GM18498 (cell line): ENCODE measurements around the gene CARD8.

Source experiments
- ATAC-seq: cut with Tn5 transposase; IDR thresholded peaks from one replicate; pipeline ENCODE4 v1.9.1; 2021; ENCODE audit warnings: mild to moderate bottlenecking, moderate library complexity; ENCODE audit not compliant: unreplicated experiment

Gene CARD8

DNA sequence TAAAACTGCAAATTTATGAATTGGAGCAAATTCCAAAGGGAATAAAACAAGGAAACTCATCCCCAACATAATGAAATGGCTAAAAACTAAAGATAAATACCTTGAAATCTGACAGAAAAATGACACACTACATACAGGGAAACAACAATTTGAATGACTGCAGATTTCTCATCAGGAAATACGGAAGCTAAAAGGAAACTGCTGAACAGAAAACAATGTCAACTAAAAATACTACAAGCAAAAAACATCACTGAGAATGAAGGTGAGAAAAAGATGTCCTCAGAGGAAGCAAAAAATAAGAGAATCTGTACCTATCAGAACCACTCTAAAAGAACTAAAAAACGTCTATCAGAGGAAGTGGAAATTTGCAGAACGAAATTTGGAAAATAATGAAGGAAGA is 45.7 kb downstream of the CARD8 start:
- ATAC-seq, result no peak

DNA sequence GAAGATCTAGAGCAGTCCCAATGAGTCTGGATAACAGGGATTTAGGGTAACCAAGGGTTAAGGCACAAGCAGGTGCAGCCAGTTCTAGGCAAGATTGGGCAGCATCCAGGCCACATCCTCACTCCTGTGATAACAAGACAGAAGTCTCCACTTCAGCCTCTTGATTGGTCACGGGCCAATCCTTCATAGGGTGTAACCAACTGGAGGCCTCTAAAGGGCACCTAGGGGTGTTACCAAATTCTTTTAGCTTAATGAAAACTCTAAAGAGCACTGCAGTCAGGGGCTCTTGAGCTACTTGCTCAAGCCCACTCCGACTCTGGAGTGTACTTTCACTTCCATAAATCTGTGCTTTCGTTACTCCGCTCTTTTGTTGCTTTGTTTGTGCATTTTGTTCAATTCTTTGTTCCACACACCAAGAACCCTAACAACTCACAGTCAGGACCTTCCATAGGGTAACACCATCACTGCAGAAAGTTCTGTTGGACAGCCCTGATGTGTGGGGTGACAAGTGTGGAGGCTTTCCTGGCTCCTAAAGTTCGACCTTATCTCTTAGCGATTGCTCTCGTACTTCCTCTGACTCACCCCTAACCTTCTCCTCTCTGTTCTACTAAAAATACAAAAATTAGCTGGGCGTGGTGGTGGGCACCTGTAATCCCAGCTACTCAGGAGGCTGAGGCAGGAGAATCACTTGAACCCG is 49.2 kb downstream of the CARD8 start:
- no peak for ATAC-seq

DNA sequence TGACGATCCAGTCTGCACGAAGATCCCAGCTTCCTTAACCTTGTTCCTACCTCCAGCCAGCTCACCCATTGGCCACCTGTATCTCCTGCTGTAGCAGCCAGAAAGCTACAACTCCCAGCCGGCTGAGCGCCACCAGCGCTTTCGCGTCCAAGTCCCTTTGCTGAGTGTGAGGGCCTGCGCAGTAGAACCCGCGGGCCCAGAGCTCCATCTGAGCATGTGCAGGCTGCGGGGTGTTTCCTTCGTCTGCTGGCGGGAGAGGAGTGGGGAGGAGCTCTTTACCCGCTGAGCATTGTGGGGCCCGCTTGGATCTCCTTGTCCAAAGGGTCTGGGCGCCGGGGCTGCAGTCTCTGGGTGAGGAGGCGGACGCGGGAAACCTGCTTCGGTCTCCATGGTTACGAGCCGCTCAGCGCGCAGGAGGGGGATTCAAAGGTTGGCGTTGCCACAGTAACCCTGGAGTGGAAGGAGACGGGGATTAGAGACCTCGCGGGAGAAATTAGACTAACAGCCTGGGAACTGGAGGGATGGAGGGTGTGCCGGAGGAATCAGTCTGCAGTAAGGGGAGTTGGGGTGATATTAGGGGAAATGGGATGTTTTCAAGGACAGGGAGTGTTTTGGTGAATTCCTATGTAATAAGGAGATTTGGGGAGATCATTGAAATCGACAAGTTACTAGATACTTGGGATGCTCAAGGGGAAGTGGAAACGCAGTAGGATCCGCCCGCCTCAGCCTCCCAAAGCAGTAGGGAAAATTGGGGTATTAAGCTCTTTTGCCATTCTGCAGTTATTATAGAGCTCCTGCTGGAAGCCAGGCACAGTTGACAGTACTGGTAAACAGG is 51.7 kb downstream of the CARD8 start:
- peak; percentile 93 for ATAC-seq

DNA sequence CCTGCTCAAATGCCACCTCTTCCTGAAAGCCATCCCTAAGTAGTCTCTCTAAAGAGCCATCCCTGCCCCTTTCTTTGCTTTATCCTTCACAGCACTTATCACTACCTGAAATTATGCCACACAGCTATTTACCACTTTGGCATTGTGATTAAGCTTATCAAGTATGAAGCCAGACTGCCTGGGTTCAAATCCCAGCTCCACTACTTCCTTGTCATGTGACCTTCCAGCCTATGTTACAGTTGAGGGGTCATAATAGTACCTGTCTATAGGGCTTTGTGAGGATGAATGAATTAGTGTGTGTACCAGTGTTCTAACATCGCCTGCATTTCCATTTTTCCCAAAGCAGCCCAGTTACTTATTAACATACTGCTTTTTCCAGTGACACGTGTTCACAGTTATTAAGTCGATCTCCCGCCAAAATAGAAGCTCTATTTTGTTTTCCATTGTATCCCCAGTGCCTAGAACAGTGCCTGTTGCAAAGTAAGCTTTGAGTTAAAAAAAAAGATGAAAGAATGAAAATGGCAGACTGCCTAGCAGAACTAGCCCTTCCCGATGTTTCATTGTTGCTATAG is 52.4 kb downstream of the CARD8 start:
- ATAC-seq, result no peak

DNA sequence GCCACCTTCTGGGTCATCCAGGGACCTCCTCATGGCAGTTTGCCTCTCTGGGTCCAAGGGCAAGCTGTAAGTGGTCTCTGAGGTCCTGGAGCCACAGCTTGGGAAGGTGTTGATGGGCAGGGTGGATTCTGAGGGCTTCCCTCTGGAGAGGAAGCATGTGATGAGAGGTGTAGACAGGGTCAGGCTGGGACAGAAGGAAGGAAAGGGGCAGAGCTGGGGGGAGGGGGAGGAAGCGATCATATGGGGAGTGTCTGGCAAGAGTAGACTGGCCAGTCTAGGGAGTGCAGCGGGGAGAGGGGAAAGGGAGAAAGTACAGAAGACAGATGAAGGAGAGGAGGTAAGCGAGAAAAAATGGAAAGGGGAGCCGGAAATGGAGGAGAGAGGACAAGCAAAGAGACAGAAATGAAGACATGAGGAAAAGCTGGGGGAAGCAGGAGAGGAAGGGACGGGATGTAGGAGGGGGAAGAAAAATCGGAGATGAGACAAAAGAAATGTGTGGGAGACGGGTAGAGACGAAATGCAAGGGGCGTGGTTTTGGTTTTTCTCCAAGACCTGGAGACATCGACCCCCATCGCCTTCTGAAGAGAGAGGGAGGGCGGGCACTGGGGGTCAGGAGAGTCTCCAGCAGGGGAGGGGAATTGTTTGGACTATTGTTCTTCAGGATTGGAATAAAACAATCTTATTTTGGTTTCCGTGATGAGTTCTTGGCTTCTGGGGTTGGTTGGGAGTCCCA is 58.6 kb downstream of the CARD8 start:
- no peak for ATAC-seq

DNA sequence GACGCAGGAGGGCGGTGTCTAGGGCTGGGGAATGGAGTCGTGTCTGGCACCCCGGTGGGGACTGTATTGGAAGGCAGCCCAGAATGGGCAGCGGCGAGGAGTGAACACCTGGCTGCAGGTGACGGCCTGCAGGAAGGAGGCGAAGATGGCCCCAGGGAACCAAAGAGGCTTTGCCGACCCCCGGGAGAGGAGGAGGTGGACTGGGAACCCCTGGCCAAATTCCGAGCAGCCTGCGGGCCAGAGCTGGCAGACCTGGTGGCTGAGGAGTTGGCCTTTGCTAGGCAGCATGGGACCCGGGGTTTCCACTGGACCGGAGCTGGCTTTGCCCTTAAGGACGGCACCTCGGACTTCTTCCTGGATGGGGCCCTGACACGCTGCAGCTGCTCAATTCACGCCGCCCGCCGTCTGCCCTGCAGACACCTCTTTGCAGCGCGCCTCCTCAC is 59.4 kb downstream of the CARD8 start:
- ATAC-seq, result no peak

DNA sequence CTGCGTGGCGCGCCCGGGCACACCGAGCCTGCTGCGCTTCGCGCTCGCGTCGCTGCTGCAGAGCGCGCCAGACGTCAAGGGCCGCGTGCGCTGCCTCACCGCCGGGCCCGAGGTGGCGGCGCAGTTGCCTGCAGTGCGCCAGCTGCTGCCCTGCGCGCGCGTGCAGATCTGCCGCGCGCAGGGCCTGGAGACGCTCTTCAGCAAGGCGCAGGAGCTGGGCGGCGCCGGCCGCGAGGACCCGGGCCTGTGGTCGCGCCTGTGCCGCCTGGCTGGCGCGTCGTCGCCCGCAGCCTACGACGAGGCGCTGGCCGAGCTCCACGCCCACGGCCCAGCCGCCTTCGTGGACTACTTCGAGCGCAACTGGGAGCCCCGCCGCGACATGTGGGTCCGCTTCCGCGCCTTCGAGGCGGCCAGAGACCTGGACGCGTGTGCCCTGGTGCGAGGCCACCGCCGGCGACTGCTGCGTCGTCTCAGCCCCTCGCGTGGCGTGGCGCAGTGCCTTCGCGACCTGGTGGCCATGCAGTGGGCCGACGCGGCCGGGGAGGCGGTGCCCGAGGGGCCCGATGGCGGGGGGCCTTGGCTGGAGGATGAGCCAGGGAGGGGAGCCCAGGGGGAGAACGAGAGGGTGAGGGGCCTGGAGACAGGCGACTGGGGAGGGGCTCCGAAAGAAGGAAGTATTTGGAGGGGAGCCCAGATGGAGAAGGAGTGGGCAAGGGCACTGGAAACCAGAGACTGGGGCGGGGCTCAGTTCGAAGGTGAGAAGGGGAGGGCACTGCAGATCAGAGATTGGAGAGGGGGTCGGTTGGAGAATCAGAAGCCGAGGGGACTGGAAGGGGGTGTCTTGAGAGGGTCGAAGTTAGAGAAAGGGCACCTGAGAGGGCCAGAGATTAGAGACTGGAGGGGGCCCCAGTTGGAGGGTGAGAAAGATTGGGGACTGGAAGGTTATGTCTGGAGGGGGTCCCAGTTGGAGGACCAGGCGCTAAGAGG is 60.6 kb downstream of the CARD8 start:
- no peak for ATAC-seq

DNA sequence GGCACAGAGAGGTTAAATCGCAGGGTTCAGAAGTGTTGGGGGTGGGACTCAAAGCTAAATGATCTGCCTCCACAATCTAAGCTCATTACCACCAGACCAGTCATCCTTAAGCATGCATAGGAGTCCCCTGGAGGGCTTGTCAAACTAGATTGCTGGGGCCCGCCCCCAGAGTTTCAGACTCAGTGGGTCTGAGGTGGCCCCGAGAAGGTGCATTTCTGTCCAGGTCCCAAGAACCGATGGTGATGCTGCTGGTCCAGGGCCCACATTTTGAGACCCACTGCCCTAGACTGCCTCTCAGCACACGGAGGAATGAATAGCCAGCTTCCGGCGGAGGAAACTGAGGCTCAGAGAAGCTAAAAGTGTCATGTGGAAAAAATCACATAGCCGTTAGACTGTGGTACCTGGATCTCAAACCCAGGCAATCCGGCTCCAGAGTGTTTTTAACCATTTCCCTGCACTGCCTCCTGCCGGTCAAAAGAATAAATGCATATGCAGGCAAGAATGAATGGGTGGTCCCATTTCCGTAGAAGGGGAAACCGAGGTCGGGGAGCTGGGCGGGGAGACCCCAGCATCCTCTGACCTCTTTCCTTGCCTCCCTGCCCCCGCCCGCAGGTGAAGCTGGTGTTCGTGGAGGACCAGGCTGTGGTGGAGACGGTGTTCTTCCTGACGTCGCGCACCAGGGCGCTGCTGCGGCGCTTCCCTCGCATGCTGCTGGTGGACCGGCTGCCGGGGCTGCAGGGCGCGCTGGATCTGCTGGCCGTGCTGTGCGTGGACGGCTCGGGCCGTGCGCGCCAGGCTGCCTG is 61.5 kb downstream of the CARD8 start:
- no peak for ATAC-seq

DNA sequence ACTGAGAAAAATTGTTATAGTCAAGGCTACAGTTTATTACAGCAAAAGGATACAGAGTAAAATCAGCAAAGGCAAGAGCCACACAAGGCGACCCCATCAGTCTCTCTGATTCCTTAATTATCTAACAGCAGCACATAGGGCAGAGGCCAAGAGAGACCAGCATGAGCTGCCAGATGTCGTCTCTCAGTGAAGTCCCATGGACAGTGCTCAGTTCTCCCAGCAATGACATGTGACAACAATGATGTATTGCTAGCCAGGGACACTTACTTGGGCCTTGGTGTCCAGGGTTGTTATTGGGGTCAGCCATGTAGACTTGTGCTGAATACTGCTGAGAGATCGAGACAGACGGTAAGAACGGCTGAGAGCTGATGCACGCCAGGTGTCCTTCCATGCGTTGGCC is 63.0 kb downstream of the CARD8 start:
- ATAC-seq, result no peak

DNA sequence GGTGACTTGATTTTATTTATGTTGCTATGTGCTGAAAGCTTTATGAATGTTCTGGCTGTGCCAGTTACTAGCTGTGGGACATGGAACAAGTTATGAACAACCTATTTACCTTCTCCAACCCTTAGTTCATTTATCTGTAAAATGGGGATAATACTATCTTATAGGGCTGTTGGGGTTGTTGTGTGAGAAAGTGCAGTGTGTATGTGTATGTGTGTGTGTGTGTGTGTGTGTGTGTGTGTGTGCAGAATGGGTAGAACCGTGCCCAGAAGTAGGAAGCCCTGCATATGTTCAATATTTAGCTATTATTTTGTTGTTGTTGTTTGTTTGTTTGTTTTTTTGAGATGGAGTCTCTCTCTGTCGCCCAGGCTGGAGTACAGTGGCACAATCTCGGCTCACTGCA is 64.8 kb downstream of the CARD8 start:
- no peak for ATAC-seq

DNA sequence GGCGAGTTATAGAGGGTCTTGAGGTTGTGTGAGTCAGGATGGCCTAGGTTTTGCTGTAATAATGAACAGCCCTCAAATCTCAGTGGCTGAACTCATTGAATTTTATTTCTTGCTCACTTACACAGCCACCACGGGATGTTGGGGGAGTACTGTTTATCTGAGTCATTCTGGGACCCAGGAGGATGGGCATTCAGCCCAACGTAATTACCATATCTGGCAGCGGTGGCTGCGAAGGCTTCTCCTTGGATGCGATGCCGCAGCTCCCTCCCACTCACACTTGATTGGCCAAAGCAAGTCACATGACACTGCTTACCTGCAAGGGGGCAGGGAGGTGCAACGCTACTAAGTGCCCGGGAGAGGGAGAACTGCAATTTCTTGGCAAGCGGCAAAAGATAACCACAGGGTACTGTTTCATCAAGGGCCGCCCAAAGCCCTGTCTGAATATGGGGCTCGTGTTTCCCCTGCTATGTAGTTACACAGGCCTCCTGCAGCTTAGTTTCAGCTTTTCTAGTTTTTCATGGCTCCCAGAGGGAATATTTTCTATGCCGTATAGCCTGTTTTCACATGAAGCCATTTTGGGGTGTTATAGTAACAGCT is 65.3 kb downstream of the CARD8 start:
- ATAC-seq, result no peak

DNA sequence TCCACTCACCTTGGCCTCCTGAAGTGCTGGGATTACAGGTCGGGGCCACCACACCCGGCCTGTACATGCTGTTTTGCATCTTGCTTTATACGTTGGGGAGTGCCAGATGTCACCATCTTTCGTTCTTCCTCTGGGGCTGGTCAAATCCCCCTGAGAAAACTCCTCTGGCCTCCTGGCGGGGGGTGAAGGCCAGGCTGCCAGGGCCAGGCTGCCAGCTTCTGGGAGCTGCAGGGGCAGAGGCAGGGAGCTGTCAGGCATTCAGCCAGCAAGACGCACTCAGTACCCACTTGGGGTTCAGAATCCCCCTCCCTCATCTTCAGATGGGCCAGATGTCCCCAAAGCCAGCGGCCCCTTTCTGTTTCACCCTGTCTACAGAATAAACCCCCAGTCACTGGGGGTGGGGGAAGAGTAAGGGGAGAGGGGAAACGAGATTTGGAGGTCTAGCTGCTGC is 69.1 kb downstream of the CARD8 start:
- ATAC-seq, result no peak

DNA sequence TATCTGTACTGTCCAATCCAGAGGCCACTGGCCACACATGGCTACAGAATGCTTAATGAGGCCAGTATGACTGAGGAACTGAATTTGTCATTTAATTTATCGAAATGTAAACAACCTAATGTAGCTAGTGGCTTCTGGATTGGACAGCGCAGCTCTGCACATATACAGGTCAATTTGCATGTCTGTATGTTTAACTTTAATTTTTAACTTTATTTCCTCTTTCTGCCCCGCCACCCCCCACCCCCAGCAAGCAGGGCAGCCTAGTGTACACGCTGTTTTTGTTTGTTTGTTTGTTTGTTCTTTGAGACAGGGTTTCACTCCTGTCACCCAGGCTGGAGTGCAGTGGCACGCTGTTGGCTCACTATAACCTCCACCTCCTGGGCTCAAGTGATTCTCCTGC is 69.7 kb downstream of the CARD8 start:
- no peak for ATAC-seq

DNA sequence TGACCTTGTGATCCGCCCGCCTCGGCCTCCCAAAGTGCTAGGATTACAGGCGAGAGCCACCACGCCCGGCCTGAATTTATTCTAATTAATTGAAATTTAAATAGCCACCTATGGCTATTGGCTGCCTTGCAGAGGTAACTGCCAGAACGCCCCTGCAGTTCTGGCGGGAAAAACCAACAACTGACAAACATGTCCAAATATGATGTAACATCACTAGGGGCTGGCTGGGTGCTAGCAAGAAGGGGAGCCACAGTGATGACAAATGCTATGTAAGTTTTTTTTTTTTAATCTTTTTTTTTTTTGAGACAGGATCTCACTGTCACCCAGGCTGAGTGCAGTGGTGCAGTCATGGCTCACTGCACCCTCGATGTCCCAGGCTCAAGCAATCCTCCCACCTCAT is 72.4 kb downstream of the CARD8 start:
- ATAC-seq, result no peak

DNA sequence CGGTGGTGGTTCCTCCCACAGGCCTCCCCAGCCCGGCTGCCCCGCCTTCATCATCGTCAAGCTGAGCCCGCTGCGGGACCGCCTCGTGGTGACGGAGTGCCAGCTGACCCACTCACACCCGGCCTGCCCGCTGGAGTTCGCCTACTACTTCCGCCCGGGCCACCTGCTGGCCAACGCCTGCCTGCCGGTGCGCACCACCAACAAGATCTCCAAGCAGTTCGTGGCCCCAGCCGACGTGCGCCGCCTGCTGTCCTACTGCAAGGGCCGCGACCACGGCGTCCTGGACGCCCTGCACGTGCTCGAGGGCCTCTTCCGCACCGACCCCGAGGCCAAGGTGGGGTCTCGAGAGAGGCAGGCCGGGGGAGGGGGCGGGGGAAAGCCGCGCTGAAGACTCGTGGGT is 73.3 kb downstream of the CARD8 start:
- ATAC-seq, result no peak

DNA sequence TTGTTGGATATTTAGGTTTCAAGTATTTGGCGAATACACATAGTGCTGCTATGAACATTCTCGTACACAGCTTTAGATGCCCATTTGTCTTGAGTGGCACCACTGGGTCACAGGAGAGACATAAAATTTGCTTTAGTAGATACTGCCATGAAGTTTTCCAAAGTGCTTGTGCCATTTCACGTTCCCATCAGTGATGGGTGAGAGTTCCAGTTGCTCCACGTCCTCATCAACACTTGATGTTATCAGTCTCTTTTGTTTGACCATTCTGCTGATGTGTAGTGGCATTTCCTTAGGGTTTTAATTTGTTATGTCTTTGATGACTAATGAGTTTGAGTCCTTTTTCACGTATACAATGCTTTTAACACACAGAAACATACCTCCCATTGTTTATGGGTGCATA is 74.2 kb downstream of the CARD8 start:
- no peak for ATAC-seq

DNA sequence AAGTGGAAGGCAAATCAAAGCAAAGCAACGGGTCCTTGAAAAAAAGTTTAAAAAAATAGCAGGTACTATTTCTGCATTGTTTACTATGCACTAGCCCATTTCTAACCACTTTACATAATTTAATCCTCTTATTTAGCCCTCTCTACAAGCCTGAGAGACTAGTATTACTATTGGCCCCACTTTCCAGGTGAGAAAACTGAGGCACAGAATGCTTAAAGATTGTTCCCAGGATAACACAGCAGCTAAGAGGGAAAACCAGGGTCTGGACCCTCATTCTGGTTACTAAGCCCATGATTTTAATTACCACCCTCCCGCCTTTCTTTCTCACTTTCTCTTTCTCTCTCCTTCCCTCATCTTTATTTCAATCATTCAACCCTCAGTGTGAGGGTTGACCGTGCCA is 79.5 kb downstream of the CARD8 start:
- ATAC-seq, result no peak

DNA sequence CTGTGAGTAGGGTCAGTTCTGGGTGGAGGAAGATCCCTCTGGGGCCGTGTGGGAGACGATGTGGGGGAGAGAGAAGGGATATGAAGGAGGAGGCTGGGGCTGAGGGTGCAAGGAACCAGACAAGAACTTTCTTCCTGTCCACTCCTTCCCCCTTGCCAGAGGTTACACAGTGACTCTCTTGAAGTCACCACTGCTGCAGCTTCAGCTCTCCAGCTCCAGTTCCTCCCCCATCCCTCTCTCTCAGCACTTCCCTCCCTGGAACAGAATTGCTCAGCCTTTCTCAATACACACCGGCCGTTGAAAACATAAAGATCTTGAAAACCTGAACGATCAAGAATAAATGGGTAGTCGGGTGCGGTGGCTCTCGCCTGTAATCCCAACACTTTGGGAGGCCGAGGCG is 80.1 kb downstream of the CARD8 start:
- ATAC-seq, result no peak

DNA sequence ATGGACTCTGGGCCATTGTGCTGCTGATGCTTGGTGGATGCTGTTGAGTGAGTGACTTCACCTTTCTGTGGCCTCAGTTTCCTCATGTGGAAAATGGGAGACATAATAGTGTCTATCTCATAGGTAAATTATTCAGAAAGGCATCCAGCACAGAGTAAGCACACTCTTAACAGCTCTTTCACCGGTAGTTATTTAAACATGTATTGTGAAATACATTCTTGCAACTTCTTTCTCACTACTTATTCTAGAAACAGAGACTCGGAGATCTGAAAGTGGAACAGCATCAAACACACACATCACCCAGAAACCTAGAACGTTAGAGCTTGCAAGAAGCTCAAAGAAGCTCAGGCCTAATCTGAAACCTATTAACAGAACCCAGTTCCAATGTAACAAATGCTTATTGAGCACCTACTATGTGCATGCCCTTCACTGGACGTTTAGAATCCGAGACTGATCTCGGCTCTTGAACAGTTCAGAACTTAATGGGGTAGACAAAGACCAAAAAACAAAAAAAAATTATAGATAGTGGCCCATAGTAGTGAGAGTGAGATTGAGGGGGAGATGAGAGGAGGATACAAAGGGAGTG is 81.2 kb downstream of the CARD8 start:
- ATAC-seq, result no peak
